ENCODE results near the gene BAX. TPM values are rescaled to one million over a fixed set of nuclear protein-coding genes. Genes with fewer than 3 reads are reported as not detected.

The BAX gene
- total and polyA plus RNA-seq, 2 of the 13 experiments (the other 11 are each of a cell fraction or from before 2014, with no cell fraction given) = 139 to 176 TPM

DNA sequence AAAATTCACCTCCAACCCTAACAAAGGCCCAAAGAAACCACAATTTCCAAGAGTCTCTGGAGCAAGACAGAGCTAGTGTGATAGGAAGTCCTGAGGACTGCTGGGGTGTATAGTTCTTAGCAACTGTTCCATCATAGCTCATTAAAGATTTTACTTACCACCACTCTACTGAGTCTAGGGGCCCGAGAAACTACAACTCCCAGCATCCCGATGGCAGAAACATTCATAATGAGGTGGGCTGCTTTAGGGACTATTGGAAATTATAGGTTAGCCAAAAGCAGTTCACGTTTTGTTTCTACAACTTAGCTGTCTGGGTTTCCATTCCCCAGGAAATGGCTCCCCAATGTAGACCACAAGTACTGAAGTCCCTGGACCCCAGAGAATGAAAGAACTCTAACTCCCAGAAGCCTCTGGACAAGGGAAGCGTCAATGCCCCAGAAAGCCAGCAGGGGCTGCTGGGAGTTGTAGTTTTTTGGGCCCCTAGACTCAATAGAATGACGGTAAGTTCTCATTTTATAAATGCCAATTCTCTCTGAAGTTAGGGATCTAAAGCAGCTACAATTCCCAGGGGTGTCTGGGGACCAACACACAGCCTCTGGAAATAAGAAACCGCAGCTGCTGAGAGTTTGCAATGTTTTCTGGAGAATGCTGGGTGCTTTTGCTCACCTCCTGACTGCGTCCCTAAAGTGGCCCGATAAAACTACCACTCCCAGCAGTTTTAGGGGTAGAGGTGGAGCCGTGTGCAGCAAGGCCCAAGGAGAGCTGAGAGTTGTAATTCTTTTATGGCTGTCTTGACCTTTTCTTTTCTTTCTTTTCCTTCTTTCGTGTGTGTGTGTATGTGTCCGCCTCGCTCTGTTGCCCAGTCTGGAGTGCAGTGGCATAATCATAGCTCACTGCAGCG, 21.5 kb downstream of the BAX start (continued):
- TF ChIP-seq ATF2 (CRISPR knock-in tag; IDR thresholded peaks at IDR 0.05) (no peak), DPF2 (CRISPR knock-in tag; IDR thresholded peaks at IDR 0.05; ENCODE audit: borderline replicate concordance, low read depth) (no peak), ATF1 (CRISPR knock-in tag; IDR thresholded peaks at IDR 0.05) (peak; percentile 29; the same call in 1 of the 2 replicates), BCL3 (CRISPR knock-in tag; IDR thresholded peaks at IDR 0.05) (no peak), AHR (CRISPR knock-in tag; IDR thresholded peaks at IDR 0.05) (no peak), RFXAP (CRISPR knock-in tag; IDR thresholded peaks at IDR 0.05; ENCODE audit: borderline replicate concordance) (no peak), HCFC1 (IDR thresholded peaks at IDR 0.05; ENCODE audit: low read depth, low read length) (peak; percentile 70), GRHL1 (CRISPR knock-in tag; conservative IDR thresholded peaks at IDR 0.05) (no peak), NFATC3 (CRISPR knock-in tag; IDR thresholded peaks at IDR 0.05) (no peak), NR2C2 (CRISPR knock-in tag; IDR thresholded peaks at IDR 0.05; ENCODE audit: borderline replicate concordance) (peak; percentile 34; the same call in 1 of the 2 replicates), ZNF597 (CRISPR knock-in tag; IDR thresholded peaks at IDR 0.05) (no peak), THAP11 (CRISPR knock-in tag; IDR thresholded peaks at IDR 0.05) (peak; percentile 97), ELF1 (CRISPR knock-in tag; IDR thresholded peaks at IDR 0.05) (0 out of 2 replicates have a peak, but pooled peaks have one; percentile 34), SETDB1 (CRISPR knock-in tag; IDR thresholded peaks at IDR 0.05; ENCODE audit: borderline replicate concordance) (no peak), GABPA (IDR thresholded peaks at IDR 0.05; ENCODE audit: low read depth, low read length) (peak; percentile 9; the same call in 1 of the 2 replicates), GABPA (CRISPR knock-in tag; IDR thresholded peaks at IDR 0.05; ENCODE audit: low read depth) (peak; percentile 81), MTA1 (CRISPR knock-in tag; IDR thresholded peaks at IDR 0.05; ENCODE audit: borderline replicate concordance) (no peak), ZNF101 (CRISPR knock-in tag; IDR thresholded peaks at IDR 0.05; ENCODE audit: borderline replicate concordance, low read depth) (no peak), MED13 (CRISPR knock-in tag; IDR thresholded peaks at IDR 0.05) (no peak), HOXA3 (CRISPR knock-in tag; IDR thresholded peaks at IDR 0.05) (peak; percentile 39; the same call in 1 of the 2 replicates), PAF1 (CRISPR knock-in tag; IDR thresholded peaks at IDR 0.05) (no peak)
- TF ChIP-seq, protein P1, sequence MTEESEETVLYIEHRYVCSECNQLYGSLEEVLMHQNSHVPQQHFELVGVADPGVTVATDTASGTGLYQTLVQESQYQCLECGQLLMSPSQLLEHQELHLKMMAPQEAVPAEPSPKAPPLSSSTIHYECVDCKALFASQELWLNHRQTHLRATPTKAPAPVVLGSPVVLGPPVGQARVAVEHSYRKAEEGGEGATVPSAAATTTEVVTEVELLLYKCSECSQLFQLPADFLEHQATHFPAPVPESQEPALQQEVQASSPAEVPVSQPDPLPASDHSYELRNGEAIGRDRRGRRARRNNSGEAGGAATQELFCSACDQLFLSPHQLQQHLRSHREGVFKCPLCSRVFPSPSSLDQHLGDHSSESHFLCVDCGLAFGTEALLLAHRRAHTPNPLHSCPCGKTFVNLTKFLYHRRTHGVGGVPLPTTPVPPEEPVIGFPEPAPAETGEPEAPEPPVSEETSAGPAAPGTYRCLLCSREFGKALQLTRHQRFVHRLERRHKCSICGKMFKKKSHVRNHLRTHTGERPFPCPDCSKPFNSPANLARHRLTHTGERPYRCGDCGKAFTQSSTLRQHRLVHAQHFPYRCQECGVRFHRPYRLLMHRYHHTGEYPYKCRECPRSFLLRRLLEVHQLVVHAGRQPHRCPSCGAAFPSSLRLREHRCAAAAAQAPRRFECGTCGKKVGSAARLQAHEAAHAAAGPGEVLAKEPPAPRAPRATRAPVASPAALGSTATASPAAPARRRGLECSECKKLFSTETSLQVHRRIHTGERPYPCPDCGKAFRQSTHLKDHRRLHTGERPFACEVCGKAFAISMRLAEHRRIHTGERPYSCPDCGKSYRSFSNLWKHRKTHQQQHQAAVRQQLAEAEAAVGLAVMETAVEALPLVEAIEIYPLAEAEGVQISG (CRISPR knock-in tag; IDR thresholded peaks at IDR 0.05) = peak; percentile 64
